ENCODE data around the gene STAB1.

Gene STAB1

DNA sequence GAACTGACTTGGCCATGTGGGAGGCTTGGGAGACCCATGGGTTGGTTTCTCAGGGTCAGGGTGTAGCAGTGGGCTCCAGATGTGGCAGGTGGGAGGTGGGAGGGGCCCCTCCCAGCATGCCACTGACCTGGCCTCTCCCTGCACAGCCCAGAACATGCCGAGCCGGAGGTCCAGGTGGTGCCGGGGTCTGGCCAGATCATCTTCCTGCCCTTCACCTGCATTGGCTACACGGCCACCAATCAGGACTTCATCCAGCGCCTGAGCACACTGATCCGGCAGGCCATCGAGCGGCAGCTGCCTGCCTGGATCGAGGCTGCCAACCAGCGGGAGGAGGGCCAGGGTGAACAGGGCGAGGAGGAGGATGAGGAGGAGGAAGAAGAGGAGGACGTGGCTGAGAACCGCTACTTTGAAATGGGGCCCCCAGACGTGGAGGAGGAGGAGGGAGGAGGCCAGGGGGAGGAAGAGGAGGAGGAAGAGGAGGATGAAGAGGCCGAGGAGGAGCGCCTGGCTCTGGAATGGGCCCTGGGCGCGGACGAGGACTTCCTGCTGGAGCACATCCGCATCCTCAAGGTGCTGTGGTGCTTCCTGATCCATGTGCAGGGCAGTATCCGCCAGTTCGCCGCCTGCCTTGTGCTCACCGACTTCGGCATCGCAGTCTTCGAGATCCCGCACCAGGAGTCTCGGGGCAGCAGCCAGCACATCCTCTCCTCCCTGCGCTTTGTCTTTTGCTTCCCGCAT is 7.9 kb upstream of the STAB1 start:
- DNase-seq, result no peak

GRCh38 chr3:52487788-52488691 is 7.1 kb upstream of the STAB1 start:
- no peak for DNase-seq

- no peak for DNase-seq
Measured at GRCh38 chr3:52488746-52489145, 6.4 kb upstream of the STAB1 start.

DNA sequence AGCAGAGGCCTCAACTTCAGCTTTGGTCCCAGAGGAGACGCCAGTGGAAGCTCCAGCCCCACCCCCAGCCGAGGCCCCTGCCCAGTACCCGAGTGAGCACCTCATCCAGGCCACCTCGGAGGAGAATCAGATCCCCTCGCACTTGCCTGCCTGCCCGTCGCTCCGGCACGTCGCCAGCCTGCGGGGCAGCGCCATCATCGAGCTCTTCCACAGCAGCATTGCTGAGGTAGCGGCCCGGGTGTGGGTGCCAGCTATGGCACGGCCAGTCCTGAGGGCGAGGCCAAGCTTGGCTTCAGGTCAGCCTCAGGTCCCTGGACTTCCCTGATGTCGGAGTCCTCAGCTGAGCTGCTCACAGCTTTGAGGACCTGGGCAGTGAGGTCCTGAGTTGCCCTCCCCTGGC is 5.7 kb upstream of the STAB1 start:
- no peak for DNase-seq

DNA sequence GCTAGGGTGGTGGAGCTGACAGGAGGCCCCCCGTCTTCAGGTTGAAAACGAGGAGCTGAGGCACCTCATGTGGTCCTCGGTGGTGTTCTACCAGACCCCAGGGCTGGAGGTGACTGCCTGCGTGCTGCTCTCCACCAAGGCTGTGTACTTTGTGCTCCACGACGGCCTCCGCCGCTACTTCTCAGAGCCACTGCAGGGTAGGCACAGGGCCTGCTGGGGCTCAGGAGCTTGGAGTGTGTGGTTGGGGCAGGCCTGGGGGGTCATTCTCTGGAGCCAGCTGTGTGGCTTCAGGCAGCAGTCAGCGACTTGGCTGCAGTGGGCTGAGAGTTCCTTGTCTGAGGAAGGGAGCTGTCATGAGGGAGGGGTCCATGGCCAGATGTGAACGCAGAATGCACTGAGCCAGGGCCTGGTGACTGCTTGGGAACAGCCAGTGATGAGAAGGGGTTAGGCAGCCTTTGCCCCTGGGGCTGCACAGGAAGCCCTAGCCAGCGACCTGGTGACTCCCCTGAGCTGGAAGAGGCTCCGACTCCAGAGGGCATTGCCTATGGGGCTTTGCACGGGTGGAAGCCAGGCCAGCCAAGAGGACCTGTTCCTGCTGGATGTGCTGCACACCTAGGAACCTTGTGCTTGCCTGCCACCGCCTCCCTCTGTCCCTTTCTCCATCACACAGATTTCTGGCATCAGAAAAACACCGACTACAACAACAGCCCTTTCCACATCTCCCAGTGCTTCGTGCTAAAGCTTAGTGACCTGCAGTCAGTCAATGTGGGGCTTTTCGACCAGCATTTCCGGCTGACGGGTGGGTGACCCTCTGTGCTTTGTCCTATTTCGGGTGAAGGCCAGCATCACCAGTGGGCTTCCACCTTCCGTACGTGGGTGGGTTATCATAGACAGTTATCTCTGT is 4.9 kb upstream of the STAB1 start:
- no peak for DNase-seq

DNA sequence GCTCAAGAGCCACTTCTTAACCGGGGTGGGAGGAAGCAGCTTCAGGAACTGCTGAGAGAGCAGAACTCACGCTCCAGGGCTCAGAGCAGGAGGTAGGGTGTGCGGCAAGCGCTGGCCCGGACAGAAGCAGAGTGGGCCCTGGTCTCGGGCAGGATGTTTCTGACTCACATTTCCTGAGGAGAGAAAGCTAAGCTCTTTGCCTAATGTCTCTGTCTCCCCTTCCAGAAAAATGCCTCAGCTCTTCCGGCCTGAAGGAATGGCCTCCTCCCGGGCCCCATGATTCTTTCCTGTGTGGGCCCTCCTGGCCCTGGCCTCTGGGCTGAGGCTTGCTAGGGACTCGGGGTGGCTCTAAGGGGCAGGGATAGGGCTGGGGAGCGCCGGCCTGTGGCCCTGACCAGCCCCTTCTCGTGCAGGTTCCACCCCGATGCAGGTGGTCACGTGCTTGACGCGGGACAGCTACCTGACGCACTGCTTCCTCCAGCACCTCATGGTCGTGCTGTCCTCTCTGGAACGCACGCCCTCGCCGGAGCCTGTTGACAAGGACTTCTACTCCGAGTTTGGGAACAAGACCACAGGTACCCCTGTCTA is 4.1 kb upstream of the STAB1 start:
- DNase-seq, result peak; percentile 85 to 93 (median 92)

- no peak for DNase-seq
Measured at GRCh38 chr3:52492059-52492458, 3.1 kb upstream of the STAB1 start.

DNA sequence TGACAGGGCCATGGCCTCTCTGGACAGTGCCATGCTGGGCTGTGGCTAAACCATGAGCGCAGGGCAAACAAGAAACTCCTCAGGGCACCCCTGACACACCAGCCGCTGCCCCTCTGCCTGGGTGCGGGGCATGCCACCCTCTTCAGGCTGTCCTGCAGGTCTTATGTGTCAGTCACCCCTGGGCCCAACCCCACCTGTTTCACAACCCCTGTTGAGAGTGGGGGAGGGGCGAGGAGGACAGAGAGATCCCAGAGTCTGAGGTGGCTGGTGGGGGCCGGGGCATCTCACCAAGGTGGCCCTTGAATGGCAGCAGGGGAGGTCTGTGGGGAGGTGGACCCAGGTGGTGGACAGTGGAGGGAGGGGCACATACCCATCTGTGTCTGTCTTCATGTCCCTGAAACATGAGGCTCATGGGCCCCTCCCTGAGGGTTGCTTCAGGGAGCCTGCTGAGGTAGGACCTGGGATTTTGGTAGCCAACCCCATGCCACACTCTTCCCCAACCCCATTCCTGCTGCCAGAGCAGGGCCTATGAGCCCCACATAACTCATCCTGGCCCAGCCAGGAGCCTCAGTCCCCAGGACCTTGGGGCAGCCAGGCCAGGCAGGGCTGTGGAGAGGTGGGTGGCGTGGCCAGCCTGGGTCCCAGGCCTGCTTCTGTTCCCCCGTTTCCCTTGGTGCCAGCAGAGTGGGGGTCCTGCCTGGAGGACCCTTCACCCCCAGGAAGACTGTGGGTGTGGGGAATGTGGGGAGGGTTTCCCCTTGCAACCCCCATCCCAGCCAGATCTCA is 1.7 kb upstream of the STAB1 start:
- DNase-seq, result no peak

DNA sequence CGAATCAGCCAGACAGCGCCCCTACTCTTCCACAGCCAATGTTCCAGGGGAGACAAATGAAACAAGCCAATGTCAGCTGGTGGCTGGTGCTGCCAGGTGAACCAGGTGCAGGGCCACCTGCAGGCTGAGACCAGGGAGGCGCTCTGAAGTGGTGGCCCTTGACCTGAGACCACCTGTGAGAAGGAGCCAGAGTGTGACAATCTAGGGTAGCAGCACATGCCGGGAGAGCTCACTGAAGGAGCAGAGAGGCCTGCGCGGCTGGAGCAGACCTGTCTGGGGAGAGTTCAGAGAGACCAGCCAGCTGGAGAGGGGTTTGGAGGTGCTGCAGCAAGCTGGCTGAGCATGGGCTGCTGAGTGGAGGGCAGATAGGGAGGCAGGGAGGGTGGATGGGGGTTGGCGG is 693 bp upstream of the STAB1 start:
- DNase-seq, result peak in 1 of 4 experiments; percentile 26

DNA sequence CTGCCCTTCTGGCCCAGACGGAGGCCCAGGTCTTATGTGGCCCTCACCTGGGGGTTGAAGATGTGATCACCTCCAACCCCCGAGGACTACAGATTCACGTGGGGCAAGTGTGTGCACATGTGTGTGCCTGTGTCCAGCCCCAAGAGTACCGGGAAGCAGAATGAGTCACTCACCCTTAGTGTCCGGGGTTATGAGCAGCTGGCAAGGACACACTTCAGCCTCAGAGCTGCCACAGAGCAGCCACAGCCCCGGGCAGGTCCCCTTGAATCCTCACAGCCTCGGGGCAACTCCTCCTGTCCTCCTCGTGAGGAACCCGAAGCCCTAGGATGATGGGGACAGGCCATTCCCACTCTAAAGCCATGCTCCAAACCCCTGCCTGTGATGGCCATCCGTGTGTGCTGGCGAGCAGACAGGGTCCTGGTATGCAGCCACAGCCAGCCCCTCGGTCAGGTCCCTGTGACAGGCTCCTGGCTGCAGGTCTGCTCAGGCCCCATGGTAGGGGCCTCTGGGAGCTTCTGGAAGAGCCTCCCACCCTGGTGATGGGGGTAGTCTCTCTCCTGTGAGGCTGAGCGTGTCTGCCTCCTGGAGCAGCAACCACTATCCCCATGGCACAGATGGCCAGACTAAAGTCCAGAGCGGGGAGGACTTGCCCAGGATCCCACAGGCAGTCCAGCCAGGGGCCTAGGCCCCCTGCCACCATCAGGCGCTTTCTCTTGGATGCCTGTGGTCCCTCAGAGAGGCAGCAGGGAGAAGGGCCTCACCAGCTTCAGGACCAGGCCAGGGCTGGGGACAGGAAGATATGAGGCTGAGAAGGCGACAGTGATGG is 852 bp downstream of the STAB1 start:
- DNase-seq, result peak; percentile 59 to 68 (median 64)

GRCh38 chr3:52498137-52499054 is 3.3 kb downstream of the STAB1 start:
- DNase-seq, result peak; percentile 95 to 97 (median 96)

DNA sequence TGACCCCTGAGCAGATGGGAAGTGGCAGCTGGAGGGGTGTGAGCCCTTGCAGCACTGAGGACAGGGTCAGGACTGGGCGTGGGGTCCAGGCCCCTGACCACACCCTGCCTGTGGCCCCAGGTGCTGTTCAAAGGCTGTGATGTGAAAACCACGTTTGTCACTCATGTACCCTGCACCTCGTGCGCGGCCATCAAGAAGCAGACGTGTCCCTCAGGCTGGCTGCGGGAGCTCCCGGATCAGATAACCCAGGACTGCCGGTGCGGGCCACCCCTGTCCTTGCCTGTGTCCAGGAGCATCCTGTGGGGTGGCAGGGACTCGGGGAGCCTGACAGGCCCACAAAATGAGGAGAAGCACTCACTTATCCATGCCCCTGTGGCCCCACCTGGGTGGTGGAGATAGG is 5.9 kb downstream of the STAB1 start:
- no peak for DNase-seq

GRCh38 chr3:52502001-52502400 is 6.9 kb downstream of the STAB1 start:
- DNase-seq, result no peak

DNA sequence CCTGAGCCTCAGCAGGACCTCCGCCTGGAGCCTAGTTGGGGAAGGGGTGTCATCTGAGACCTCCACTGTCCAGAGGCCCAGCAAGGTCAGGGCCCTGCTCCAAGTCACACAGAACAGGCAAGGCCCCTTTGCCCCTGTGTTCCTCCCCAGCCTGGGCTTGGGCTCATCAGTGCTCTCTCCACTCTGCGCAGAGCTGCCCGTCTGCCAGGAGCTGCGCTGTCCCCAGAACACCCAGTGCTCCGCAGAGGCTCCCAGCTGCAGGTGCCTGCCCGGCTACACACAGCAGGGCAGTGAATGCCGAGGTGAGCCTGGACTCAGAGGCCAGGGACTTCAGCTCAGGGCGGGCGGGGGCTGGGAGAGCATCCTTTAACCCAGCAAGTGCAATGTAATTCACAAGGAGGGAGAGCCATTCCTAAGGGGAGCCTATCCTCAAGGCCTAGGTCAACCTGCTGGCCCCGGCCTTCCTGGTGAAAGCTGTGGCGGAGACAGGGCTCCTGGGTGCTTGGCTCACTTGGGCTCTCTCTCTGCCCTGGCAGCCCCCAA is 7.7 kb downstream of the STAB1 start:
- no peak for DNase-seq

DNA sequence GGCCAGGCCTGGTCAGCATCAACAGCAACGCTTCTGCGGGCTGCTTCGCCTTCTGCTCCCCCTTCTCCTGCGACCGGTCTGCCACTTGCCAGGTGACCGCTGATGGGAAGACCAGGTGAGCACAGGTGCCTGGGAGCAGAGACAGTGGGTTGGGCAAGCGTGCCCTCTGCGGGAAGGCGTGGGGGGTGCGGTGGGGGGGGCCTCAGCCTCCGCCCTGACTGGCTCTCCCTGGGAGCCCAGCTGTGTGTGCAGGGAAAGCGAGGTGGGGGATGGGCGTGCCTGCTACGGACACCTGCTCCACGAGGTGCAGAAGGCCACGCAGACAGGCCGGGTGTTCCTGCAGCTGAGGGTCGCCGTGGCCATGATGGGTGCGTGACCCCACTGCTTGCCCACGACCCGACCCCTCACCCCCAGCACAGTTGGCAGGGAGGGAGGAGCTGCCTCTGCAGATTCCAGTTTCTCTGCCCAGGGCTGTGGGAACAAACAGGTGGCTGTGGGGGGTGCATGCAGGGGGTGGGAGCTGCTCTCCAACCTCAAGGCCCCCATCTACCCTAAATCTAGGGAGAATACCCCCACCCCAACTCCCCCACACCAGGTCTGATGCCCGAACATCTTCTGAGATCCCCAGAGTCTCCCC is 8.8 kb downstream of the STAB1 start:
- DNase-seq, result no peak

DNA sequence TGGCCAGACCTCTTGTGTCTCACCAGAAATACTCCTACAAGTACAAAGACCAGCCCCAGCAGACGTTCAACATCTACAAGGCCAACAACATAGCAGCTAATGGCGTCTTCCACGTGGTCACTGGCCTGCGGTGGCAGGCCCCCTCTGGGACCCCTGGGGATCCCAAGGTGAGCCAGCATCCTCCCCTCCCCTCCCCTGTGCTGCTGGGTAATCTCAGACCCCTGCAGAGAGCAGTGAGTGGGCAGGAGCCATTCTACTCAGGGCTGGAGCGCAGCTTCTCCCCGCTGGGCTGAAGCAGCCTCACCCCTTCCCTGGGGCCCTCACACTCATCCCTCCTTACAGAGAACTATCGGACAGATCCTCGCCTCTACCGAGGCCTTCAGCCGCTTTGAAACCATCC is 9.8 kb downstream of the STAB1 start:
- no peak for DNase-seq

GRCh38 chr3:52506266-52506966 is 11.3 kb downstream of the STAB1 start:
- no peak for DNase-seq

DNA sequence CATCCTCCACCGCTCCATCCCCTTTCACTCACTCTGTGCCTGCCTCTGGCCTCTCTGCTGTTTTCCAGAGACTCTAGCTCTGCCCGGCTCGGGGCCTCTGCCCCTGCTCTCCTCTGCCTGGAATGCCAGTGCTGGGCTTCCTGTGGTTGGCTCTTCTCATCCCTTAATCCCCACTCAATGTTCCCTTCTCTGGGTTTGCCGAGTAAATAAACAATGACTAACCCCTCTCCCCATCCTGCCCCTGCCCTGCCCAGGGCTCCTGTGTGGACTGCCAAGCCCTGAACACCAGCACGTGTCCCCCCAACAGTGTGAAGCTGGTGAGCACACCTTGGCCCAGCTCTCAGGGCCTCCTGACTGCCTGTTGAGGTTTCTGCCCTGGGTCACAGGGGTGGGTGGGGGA is 12.2 kb downstream of the STAB1 start:
- no peak for DNase-seq

Data from suppressor macrophage (primary cell).